Measurements from ENCODE around the gene TTC13.

DNA sequence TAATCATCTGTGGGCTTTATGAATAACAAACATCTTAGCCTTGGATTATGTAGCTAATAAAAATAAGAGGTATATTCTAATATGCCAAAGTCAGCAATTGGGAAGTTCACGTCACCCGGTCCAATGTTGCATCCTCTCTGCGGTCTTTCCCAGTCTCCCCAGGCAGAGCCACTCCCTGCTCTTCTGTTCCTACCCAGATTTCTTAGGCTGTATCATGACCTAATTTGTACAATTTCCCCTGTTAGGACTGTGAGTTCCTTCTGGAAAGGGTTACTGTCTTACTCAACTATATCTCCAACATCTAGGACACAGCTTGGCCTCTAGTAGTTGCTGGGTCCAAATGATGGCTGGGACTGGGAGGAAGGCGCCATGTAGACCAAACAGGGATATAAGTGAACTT is 80.5 kb downstream of the TTC13 start:
- TF ChIP-seq IRF1 (CRISPR knock-in tag; IDR thresholded peaks at IDR 0.05) (no peak), MAX (CRISPR knock-in tag; IDR thresholded peaks at IDR 0.05) (no peak), CREB1 (CRISPR knock-in tag; IDR thresholded peaks at IDR 0.05) (no peak), ZNF263 (CRISPR knock-in tag; IDR thresholded peaks at IDR 0.05; ENCODE audit: low read depth) (no peak), SP1 (CRISPR knock-in tag; conservative IDR thresholded peaks at IDR 0.05) (no peak), KAT7 (CRISPR knock-in tag; IDR thresholded peaks at IDR 0.05; ENCODE audit: borderline replicate concordance) (no peak), ZNF396 (CRISPR knock-in tag; IDR thresholded peaks at IDR 0.05; ENCODE audit: borderline replicate concordance) (no peak), AFF4 (CRISPR knock-in tag; IDR thresholded peaks at IDR 0.05; ENCODE audit: borderline replicate concordance) (no peak)
- TF ChIP-seq, protein P1, sequence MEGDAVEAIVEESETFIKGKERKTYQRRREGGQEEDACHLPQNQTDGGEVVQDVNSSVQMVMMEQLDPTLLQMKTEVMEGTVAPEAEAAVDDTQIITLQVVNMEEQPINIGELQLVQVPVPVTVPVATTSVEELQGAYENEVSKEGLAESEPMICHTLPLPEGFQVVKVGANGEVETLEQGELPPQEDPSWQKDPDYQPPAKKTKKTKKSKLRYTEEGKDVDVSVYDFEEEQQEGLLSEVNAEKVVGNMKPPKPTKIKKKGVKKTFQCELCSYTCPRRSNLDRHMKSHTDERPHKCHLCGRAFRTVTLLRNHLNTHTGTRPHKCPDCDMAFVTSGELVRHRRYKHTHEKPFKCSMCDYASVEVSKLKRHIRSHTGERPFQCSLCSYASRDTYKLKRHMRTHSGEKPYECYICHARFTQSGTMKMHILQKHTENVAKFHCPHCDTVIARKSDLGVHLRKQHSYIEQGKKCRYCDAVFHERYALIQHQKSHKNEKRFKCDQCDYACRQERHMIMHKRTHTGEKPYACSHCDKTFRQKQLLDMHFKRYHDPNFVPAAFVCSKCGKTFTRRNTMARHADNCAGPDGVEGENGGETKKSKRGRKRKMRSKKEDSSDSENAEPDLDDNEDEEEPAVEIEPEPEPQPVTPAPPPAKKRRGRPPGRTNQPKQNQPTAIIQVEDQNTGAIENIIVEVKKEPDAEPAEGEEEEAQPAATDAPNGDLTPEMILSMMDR (IDR thresholded peaks at IDR 0.05) = no peak
- TF ChIP-seq, protein P2, sequence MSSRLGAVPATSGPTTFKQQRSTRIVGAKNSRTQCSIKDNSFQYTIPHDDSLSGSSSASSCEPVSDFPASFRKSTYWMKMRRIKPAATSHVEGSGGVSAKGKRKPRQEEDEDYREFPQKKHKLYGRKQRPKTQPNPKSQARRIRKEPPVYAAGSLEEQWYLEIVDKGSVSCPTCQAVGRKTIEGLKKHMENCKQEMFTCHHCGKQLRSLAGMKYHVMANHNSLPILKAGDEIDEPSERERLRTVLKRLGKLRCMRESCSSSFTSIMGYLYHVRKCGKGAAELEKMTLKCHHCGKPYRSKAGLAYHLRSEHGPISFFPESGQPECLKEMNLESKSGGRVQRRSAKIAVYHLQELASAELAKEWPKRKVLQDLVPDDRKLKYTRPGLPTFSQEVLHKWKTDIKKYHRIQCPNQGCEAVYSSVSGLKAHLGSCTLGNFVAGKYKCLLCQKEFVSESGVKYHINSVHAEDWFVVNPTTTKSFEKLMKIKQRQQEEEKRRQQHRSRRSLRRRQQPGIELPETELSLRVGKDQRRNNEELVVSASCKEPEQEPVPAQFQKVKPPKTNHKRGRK (CRISPR knock-in tag; IDR thresholded peaks at IDR 0.05; ENCODE audit: borderline replicate concordance) = no peak
- TF ChIP-seq, protein P3, sequence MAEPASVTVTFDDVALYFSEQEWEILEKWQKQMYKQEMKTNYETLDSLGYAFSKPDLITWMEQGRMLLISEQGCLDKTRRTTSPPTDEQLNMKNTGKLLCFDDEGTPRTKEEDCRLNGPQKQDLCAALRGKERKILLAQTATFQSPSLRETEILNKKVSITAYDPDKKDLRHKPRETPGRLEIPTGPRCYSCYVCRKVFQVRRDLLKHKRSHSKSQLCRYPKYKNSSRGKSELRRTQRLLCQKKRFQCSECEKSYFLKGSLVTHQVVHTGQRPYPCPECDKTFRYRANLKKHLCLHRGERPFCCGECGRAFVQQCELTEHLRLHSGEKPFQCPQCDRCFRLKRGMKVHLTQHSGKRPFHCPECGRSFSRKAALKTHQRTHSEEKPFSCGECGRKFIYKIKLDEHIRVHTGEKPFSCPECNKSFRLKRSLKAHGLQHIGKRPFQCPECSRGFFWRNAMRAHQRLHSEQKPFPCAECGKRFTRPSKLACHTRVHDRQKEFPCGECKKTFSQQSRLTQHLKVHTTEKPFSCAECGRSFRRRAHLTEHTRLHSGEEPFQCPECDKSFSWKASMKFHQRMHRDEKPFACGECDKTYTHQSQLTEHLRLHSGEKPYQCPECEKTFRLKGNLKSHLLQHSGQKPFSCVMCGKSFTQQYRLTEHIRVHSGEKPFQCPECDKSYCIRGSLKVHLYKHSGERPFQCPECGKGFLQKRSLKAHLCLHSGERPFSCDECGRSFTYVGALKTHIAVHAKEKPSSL (CRISPR knock-in tag; conservative IDR thresholded peaks at IDR 0.05) = no peak
- TF ChIP-seq, protein P4, sequence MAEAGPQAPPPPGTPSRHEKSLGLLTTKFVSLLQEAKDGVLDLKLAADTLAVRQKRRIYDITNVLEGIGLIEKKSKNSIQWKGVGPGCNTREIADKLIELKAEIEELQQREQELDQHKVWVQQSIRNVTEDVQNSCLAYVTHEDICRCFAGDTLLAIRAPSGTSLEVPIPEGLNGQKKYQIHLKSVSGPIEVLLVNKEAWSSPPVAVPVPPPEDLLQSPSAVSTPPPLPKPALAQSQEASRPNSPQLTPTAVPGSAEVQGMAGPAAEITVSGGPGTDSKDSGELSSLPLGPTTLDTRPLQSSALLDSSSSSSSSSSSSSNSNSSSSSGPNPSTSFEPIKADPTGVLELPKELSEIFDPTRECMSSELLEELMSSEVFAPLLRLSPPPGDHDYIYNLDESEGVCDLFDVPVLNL (CRISPR knock-in tag; IDR thresholded peaks at IDR 0.05; ENCODE audit: borderline replicate concordance, low read depth) = no peak
